Neural cell (in vitro differentiated cells): ENCODE measurements around the gene GOLGA2. TPM values are rescaled to one million over a fixed set of nuclear protein-coding genes. Genes with fewer than 3 reads are reported as not detected.

ENCODE experiments used
- H2AFZ ChIP-seq: fragments of 200-600, 300-800 bp; sonication (generic), shearing (Covaris generic); 2 replicates; pipeline ENCODE4 v1.6.0; 2014; ENCODE audit warnings: low read depth, mild to moderate bottlenecking, antibody characterized with exemption, low read length, moderate library complexity
- H3F3A ChIP-seq: fragments of 200-600 bp; shearing (Covaris generic); 2 replicates; pipeline ENCODE4 v1.6.1; 2016; ENCODE audit warnings: mild to moderate bottlenecking, moderate library complexity, mixed read lengths, antibody characterized with exemption, low read length; ENCODE audit not compliant: insufficient read depth, poor library complexity, severe bottlenecking
- H3K27ac ChIP-seq: fragments of 200-600, 300-800 bp; sonication (generic), shearing (Covaris generic); 2 replicates; pipeline ENCODE4 v1.5.1; 2014; ENCODE audit warnings: mild to moderate bottlenecking, low read length, moderate library complexity
- H3K27me3 ChIP-seq: fragments of 300-800, 200-600 bp; sonication (generic), shearing (Covaris generic); 2 replicates; pipeline ENCODE4 v1.6.0; 2014; ENCODE audit warnings: mild to moderate bottlenecking, low read depth, low read length, moderate library complexity; ENCODE audit not compliant: insufficient read depth
- H3K36me3 ChIP-seq: fragments of 300-800, 200-600 bp; sonication (generic), shearing (Covaris generic); 2 replicates; pipeline ENCODE4 v1.5.1; 2014; ENCODE audit warnings: mild to moderate bottlenecking, antibody characterized with exemption, low read length, moderate library complexity; ENCODE audit not compliant: insufficient read depth
- H3K4me2 ChIP-seq: fragments of 300-800, 200-600 bp; sonication (generic), shearing (Covaris generic); 2 replicates; pipeline ENCODE4 v1.6.0; 2014; ENCODE audit warnings: mild to moderate bottlenecking, low read length
- H3K4me3 ChIP-seq: fragments of 300-800, 200-600 bp; sonication (generic), shearing (Covaris generic); 2 replicates; pipeline ENCODE4 v1.5.1; 2014; ENCODE audit warnings: mild to moderate bottlenecking, low read length, moderate library complexity
- H3K79me2 ChIP-seq: fragments of 200-600 bp; shearing (Covaris generic); replicated peaks from 2 replicates; pipeline ENCODE4 v1.6.0; 2014; ENCODE audit warnings: mild to moderate bottlenecking, low read length, moderate library complexity; ENCODE audit not compliant: insufficient read depth
- H3K9ac ChIP-seq: fragments of 300-800, 200-600 bp; sonication (generic), shearing (Covaris generic); 2 replicates; pipeline ENCODE4 v1.6.1; 2016; ENCODE audit warnings: mild to moderate bottlenecking, low read length, mixed read lengths
- H3K9me2 ChIP-seq: fragments of 200-600 bp; shearing (Covaris generic); 2 replicates; pipeline ENCODE4 v1.6.1; 2016; ENCODE audit warnings: mild to moderate bottlenecking, low read length, mixed read lengths; ENCODE audit not compliant: insufficient read depth
- H3K9me3 ChIP-seq: fragments of 200-600, 300-800 bp; sonication (generic), shearing (Covaris generic); 2 replicates; pipeline ENCODE4 v1.6.1; 2016; ENCODE audit warnings: mild to moderate bottlenecking, mixed run types, low read length, moderate library complexity, mixed read lengths
- H4K20me1 ChIP-seq: fragments of 200-600 bp; shearing (Covaris generic); 2 replicates; pipeline ENCODE4 v1.6.1; 2016; ENCODE audit warnings: mild to moderate bottlenecking, mixed run types; ENCODE audit not compliant: insufficient read depth
- EP300 ChIP-seq: fragments of 450-650 bp; conservative IDR thresholded peaks from 2 replicates; pipeline ENCODE4 v1.6.1; 2014; ENCODE audit warnings: antibody characterized with exemption, mild to moderate bottlenecking, moderate library complexity; ENCODE audit not compliant: poor library complexity, severe bottlenecking
- EZH2 ChIP-seq: fragments of 200-600, 300-800 bp; shearing (Covaris generic), sonication (generic); IDR thresholded peaks from 2 replicates; pipeline ENCODE4 v1.6.1; 2014; ENCODE audit warnings: antibody characterized with exemption, low read length, borderline replicate concordance, mild to moderate bottlenecking; ENCODE audit not compliant: insufficient read depth, poor library complexity, severe bottlenecking
- MXI1 ChIP-seq: fragments of 450-650 bp; conservative IDR thresholded peaks from 2 replicates; pipeline ENCODE4 v1.6.1; 2014; ENCODE audit warnings: antibody characterized with exemption, mild to moderate bottlenecking; ENCODE audit not compliant: poor library complexity, severe bottlenecking
- POLR2AphosphoS5 ChIP-seq: IDR thresholded peaks from 2 replicates; pipeline ENCODE4 v1.6.1; 2012
- RAD21 ChIP-seq: fragments of 450-650 bp; conservative IDR thresholded peaks from 2 replicates; pipeline ENCODE4 v1.6.1; 2014; ENCODE audit warnings: antibody characterized with exemption, mild to moderate bottlenecking, moderate library complexity
- SMC3 ChIP-seq: fragments of 450-650 bp; conservative IDR thresholded peaks from 2 replicates; pipeline ENCODE4 v1.6.1; 2014; ENCODE audit warnings: antibody characterized with exemption, mild to moderate bottlenecking, moderate library complexity; ENCODE audit not compliant: poor library complexity
- TAF1 ChIP-seq: IDR thresholded peaks from 2 replicates; pipeline ENCODE4 v1.6.1; 2012; ENCODE audit warnings: low read depth
- polyA plus RNA-seq: library from polyadenylated mRNA; depleted of rRNA; stranded (reverse); fragments of >200 nt; gene quantifications from 2 replicates; pipeline ENCODE4 v1.2.3, GENCODE V29; 2014
- TF ChIP-seq, protein P1 (sequence below): fragments of 450-650 bp; IDR thresholded peaks from 2 replicates; pipeline ENCODE4 v1.5.1; 2014; ENCODE audit warnings: antibody characterized with exemption, mild to moderate bottlenecking, moderate library complexity; ENCODE audit not compliant: poor library complexity, severe bottlenecking
- TF ChIP-seq, protein P2 (sequence below): IDR thresholded peaks from 2 replicates; pipeline ENCODE4 v1.6.1; 2012; ENCODE audit warnings: borderline replicate concordance

Gene GOLGA2
- polyA plus RNA-seq, 1 donor from 2014 or later = 46.3 TPM

DNA sequence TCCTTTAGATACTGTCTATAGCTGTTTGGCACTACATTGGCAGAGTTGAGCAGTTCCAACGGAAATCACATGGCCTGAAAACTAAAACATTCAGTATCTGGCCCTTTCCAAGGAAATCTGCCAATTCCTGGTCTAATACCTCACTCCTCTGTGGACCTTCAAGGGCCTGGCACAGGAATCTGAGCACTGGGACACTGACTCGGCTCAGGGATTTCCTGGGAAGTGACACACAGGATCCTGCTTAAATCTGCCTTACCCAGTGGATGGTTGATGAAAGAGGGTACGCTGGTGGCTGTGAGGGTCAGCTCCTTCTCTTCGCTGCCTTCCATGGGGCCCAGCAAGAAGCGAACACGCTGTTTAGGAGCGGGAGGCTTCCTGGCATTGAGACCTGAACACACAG is 45.5 kb upstream of the GOLGA2 start:
- peaks cover 26% of the 10 kb centered on the region for H3K79me2 ChIP-seq
- H3K9me2 ChIP-seq = no peaks in the 10 kb centered on the region
- H3K9me3 ChIP-seq = no peaks in the 10 kb centered on the region
- no peaks in the 10 kb centered on the region for H3K36me3 ChIP-seq
- H3K27me3 ChIP-seq = no peaks in the 10 kb centered on the region
- peak overlapping the region; percentile 91 for H3K9ac ChIP-seq
- no peaks in the 10 kb centered on the region for H3F3A ChIP-seq
- no peak overlapping the region for H2AFZ ChIP-seq
- H4K20me1 ChIP-seq = no peaks in the 10 kb centered on the region
- TF ChIP-seq, protein P1, sequence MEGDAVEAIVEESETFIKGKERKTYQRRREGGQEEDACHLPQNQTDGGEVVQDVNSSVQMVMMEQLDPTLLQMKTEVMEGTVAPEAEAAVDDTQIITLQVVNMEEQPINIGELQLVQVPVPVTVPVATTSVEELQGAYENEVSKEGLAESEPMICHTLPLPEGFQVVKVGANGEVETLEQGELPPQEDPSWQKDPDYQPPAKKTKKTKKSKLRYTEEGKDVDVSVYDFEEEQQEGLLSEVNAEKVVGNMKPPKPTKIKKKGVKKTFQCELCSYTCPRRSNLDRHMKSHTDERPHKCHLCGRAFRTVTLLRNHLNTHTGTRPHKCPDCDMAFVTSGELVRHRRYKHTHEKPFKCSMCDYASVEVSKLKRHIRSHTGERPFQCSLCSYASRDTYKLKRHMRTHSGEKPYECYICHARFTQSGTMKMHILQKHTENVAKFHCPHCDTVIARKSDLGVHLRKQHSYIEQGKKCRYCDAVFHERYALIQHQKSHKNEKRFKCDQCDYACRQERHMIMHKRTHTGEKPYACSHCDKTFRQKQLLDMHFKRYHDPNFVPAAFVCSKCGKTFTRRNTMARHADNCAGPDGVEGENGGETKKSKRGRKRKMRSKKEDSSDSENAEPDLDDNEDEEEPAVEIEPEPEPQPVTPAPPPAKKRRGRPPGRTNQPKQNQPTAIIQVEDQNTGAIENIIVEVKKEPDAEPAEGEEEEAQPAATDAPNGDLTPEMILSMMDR = no peak
- TF ChIP-seq MXI1 = no peak
- TF ChIP-seq TAF1 = no peak
- TF ChIP-seq, protein P2, sequence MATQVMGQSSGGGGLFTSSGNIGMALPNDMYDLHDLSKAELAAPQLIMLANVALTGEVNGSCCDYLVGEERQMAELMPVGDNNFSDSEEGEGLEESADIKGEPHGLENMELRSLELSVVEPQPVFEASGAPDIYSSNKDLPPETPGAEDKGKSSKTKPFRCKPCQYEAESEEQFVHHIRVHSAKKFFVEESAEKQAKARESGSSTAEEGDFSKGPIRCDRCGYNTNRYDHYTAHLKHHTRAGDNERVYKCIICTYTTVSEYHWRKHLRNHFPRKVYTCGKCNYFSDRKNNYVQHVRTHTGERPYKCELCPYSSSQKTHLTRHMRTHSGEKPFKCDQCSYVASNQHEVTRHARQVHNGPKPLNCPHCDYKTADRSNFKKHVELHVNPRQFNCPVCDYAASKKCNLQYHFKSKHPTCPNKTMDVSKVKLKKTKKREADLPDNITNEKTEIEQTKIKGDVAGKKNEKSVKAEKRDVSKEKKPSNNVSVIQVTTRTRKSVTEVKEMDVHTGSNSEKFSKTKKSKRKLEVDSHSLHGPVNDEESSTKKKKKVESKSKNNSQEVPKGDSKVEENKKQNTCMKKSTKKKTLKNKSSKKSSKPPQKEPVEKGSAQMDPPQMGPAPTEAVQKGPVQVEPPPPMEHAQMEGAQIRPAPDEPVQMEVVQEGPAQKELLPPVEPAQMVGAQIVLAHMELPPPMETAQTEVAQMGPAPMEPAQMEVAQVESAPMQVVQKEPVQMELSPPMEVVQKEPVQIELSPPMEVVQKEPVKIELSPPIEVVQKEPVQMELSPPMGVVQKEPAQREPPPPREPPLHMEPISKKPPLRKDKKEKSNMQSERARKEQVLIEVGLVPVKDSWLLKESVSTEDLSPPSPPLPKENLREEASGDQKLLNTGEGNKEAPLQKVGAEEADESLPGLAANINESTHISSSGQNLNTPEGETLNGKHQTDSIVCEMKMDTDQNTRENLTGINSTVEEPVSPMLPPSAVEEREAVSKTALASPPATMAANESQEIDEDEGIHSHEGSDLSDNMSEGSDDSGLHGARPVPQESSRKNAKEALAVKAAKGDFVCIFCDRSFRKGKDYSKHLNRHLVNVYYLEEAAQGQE = no peak
- no peak for TF ChIP-seq EZH2
- no peak for TF ChIP-seq RAD21
- peak overlapping the region; percentile 80 for H3K4me3 ChIP-seq
- H3K4me2 ChIP-seq = peak overlapping the region; percentile 94
- H3K27ac ChIP-seq = no peak overlapping the region

DNA sequence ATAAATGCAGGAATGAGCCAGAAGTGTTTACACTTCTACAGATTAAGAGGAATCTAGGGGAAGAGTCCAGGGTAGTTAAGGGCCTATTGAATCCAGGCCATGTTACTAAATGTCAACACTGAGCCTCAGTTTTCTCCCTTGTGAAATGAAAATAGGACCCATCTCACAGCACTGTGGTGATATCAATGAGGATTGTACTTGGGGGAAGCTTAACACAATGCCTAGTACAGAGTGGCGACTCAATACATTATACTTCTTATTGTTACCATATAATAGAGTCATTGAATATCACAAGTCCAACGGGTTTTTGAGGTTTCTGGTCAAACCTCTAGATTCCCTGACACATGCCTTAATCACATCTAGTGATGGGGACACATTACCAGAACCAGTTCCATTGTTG is 41.8 kb upstream of the GOLGA2 start:
- H3K79me2 ChIP-seq = peaks cover 12% of the 10 kb centered on the region
- H3F3A ChIP-seq = no peaks in the 10 kb centered on the region
- no peak overlapping the region for H3K9ac ChIP-seq
- H4K20me1 ChIP-seq = no peaks in the 10 kb centered on the region
- no peaks in the 10 kb centered on the region for H3K27me3 ChIP-seq
- no peak overlapping the region for H3K4me2 ChIP-seq
- H3K36me3 ChIP-seq = no peaks in the 10 kb centered on the region
- H3K27ac ChIP-seq = no peak overlapping the region
- no peak overlapping the region for H2AFZ ChIP-seq
- TF ChIP-seq POLR2AphosphoS5 (no peak), TAF1 (no peak), RAD21 (no peak), EZH2 (no peak), EP300 (no peak), MXI1 (no peak), SMC3 (no peak)
- TF ChIP-seq, protein P2 = no peak
- TF ChIP-seq, protein P1 = no peak
- no peaks in the 10 kb centered on the region for H3K9me2 ChIP-seq
- H3K4me3 ChIP-seq = no peak overlapping the region
- no peaks in the 10 kb centered on the region for H3K9me3 ChIP-seq
